PC-3 (cell line): ENCODE data around the gene CRISPLD2.

Source experiments
- CTCF ChIP-seq: fragments of 300-600 bp; sonication (generic); conservative IDR thresholded peaks from 2 replicates; pipeline ENCODE4 v1.5.1; 2017; ENCODE audit warnings: antibody characterized with exemption, low read depth, mild to moderate bottlenecking, low read length
- EZH2 ChIP-seq: fragments of 300-600 bp; sonication (generic); IDR thresholded peaks from one replicate; pipeline ENCODE4 v1.6.1; 2017; ENCODE audit warnings: antibody characterized with exemption, mild to moderate bottlenecking, low read length; ENCODE audit not compliant: unreplicated experiment
- EZH2phosphoT487 ChIP-seq: fragments of 300-600 bp; sonication (generic); IDR thresholded peaks from 2 replicates; pipeline ENCODE4 v1.6.1; 2018; ENCODE audit warnings: mild to moderate bottlenecking, antibody characterized with exemption, low read length, borderline replicate concordance

GRCh38 chr16:84891149-84891795 is 71.5 kb downstream of the CRISPLD2 start:
- TF ChIP-seq CTCF (no peak), EZH2 (no peak), EZH2phosphoT487 (no peak)
